ENCODE results near the gene TENT4B.

Gene TENT4B

GRCh38 chr16:50121721-50122445 is 31.2 kb upstream of the TENT4B start:
- TF ChIP-seq MAX (IDR thresholded peaks at IDR 0.05) (no peak), CEBPB (IDR thresholded peaks at IDR 0.05) (no peak), TAF1 (IDR thresholded peaks at IDR 0.05; ENCODE audit: low read depth) (no peak), REST (IDR thresholded peaks at IDR 0.05; ENCODE audit: low read depth) (no peak), USF1 (IDR thresholded peaks at IDR 0.05) (no peak)

DNA sequence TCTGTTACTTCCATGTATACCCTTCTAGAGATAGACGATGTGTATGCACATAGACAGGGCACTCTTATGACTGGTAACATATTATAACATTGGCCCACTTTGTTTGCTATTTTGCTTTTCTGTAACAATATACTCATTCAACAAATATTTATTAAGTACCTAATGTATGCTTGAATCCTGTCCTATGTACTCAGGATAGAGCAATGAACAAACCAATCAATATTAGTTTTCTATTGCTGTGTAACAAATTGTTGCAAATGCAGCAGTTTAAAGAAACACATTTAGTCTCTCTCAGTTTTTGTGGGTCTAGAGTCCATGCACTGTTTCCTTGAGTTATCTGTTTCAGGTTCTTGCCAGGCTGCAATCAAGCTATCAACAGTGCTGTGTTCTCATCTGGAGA is 29.7 kb upstream of the TENT4B start:
- no peak for TF ChIP-seq MAX (IDR thresholded peaks at IDR 0.05)
- no peak for TF ChIP-seq TEAD4 (IDR thresholded peaks at IDR 0.05)
- no peak for TF ChIP-seq YY1 (IDR thresholded peaks at IDR 0.05; ENCODE audit: low read depth)
- TF ChIP-seq TCF12 (IDR thresholded peaks at IDR 0.05; ENCODE audit: low read depth) = no peak
- no peak for TF ChIP-seq CREB1 (IDR thresholded peaks at IDR 0.05; ENCODE audit: low read depth)
- no peak for TF ChIP-seq EGR1 (IDR thresholded peaks at IDR 0.05)
- no peak for TF ChIP-seq ZBTB7A (IDR thresholded peaks at IDR 0.05; ENCODE audit: low read depth)
- TF ChIP-seq FOXM1 (IDR thresholded peaks at IDR 0.05; ENCODE audit: borderline replicate concordance, low read depth) = no peak

- TF ChIP-seq YY1 (IDR thresholded peaks at IDR 0.05; ENCODE audit: low read depth) = no peak
- no peak for TF ChIP-seq TEAD4 (IDR thresholded peaks at IDR 0.05)
- TF ChIP-seq TCF12 (IDR thresholded peaks at IDR 0.05; ENCODE audit: low read depth) = no peak
- no peak for TF ChIP-seq TAF1 (IDR thresholded peaks at IDR 0.05; ENCODE audit: low read depth)
- TF ChIP-seq USF1 (IDR thresholded peaks at IDR 0.05) = no peak
- TF ChIP-seq RAD21 (IDR thresholded peaks at IDR 0.05; ENCODE audit: low read depth) = no peak
- no peak for TF ChIP-seq ZBTB7A (IDR thresholded peaks at IDR 0.05; ENCODE audit: low read depth)
- no peak for TF ChIP-seq CEBPB (IDR thresholded peaks at IDR 0.05)
- no peak for TF ChIP-seq CREB1 (IDR thresholded peaks at IDR 0.05; ENCODE audit: low read depth)
- TF ChIP-seq MAX (IDR thresholded peaks at IDR 0.05) = no peak
- no peak for TF ChIP-seq FOXM1 (IDR thresholded peaks at IDR 0.05; ENCODE audit: borderline replicate concordance, low read depth)
- no peak for TF ChIP-seq EP300 (IDR thresholded peaks at IDR 0.05; ENCODE audit: borderline replicate concordance)
- TF ChIP-seq NFIC (IDR thresholded peaks at IDR 0.05) = no peak
- no peak for TF ChIP-seq EGR1 (IDR thresholded peaks at IDR 0.05)
- no peak for TF ChIP-seq REST (IDR thresholded peaks at IDR 0.05; ENCODE audit: low read depth)
These were observed 28.3 kb upstream of the TENT4B start for GRCh38 chr16:50124769-50125168.

- no peak for TF ChIP-seq RAD21 (IDR thresholded peaks at IDR 0.05; ENCODE audit: low read depth)
- TF ChIP-seq CEBPB (IDR thresholded peaks at IDR 0.05) = no peak
These were observed 26.9 kb upstream of the TENT4B start for GRCh38 chr16:50126183-50126582.

DNA sequence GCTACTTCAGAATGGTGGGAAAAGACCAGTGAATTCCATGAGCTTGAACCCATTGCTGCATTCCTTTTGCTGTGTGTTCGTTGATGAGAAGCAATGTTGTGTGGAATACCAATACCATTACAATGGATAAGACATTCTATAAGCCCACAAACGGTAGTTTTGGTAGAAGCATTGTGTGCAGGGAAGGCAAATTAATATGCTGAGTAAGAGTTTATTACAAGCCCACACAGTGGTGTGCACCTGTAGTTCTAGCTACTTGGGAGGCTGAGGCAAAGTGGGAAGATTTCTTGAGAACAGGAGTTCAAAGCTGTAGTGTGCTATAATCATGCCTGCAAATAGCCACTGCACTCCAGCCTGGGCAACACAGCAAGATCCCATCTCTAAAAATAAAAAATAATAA is 19.9 kb upstream of the TENT4B start:
- TF ChIP-seq ZBTB7A (IDR thresholded peaks at IDR 0.05; ENCODE audit: low read depth) (no peak), NFIC (IDR thresholded peaks at IDR 0.05) (no peak), EP300 (IDR thresholded peaks at IDR 0.05; ENCODE audit: borderline replicate concordance) (no peak), TEAD4 (IDR thresholded peaks at IDR 0.05) (no peak), MAX (IDR thresholded peaks at IDR 0.05) (no peak), EGR1 (IDR thresholded peaks at IDR 0.05) (no peak)

DNA sequence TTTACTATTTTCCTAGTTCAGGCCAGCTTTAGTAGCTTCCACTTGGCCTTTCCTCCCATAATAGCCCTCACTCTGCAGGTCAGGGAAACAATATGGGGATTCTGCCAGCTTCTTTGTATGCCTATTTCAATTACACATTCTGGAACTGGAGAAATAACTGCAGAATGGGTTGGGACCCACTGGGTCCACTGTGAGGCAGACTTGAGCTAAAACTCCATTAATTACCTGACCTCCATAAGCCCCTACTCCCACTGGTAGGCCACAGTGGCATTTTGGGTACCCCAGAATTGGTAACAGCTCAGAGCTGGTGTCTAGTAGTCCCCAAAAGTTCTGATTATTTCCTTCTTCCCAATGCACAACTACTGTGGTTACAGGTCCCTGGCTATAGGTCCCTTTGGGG is 16.7 kb upstream of the TENT4B start:
- no peak for TF ChIP-seq CEBPB (IDR thresholded peaks at IDR 0.05)
- no peak for TF ChIP-seq FOXM1 (IDR thresholded peaks at IDR 0.05; ENCODE audit: borderline replicate concordance, low read depth)
- no peak for TF ChIP-seq REST (IDR thresholded peaks at IDR 0.05; ENCODE audit: low read depth)
- TF ChIP-seq ZBTB7A (IDR thresholded peaks at IDR 0.05; ENCODE audit: low read depth) = no peak
- no peak for TF ChIP-seq TEAD4 (IDR thresholded peaks at IDR 0.05)
- no peak for TF ChIP-seq MAX (IDR thresholded peaks at IDR 0.05)
- TF ChIP-seq RAD21 (IDR thresholded peaks at IDR 0.05; ENCODE audit: low read depth) = peak; percentile 25; the same call in 1 of the 2 replicates
- no peak for TF ChIP-seq YY1 (IDR thresholded peaks at IDR 0.05; ENCODE audit: low read depth)
- no peak for TF ChIP-seq NFIC (IDR thresholded peaks at IDR 0.05)
